ENCODE data around the gene OTOF.
"Not testable (repeated sequence)": the region's sequence is repeated elsewhere in the genome, so short reads cannot be mapped to it uniquely, and the experiment has no call there.

Gene OTOF

GRCh38 chr2:26469955-26470354 lies 8.0 kb downstream of the OTOF start:
- Histone ChIP-seq H3K9me2 (replicated peaks; ENCODE audit: insufficient read depth, low read length) (no peaks in the 10 kb centered on the region), H3K4me1 (ENCODE audit: low read length) (no peaks in the 10 kb centered on the region), H3K4me2 (ENCODE audit: low read depth, low read length) (no peak overlapping the region), H3F3A (ENCODE audit: insufficient read depth, low read length) (no peaks in the 10 kb centered on the region), H3K79me2 (ENCODE audit: low read length) (no peaks in the 10 kb centered on the region), H3K9me3 (replicated peaks; ENCODE audit: insufficient read depth, low read length) (no peaks in the 10 kb centered on the region), H4K20me1 (ENCODE audit: insufficient read depth, low read length) (no peaks in the 10 kb centered on the region), H3K27me3 (replicated peaks; ENCODE audit: insufficient read depth, low read length) (no peaks in the 10 kb centered on the region), H3K4me3 (ENCODE audit: low read length) (no peak overlapping the region), H3K36me3 (replicated peaks; ENCODE audit: insufficient read depth, low read length) (no peaks in the 10 kb centered on the region), H3K27ac (ENCODE audit: low read length) (no peak overlapping the region), H3K9ac (ENCODE audit: low read length) (no peak overlapping the region), H2AFZ (ENCODE audit: low read length) (no peak overlapping the region)
- DNase-seq, result no peak
- TF ChIP-seq EZH2phosphoT487 (IDR thresholded peaks at IDR 0.05; ENCODE audit: low read length), result no peak
- no peak for TF ChIP-seq EZH2 (optimal IDR thresholded peaks at IDR 0.05; ENCODE audit: low read depth, low read length)
- TF ChIP-seq, protein P1, sequence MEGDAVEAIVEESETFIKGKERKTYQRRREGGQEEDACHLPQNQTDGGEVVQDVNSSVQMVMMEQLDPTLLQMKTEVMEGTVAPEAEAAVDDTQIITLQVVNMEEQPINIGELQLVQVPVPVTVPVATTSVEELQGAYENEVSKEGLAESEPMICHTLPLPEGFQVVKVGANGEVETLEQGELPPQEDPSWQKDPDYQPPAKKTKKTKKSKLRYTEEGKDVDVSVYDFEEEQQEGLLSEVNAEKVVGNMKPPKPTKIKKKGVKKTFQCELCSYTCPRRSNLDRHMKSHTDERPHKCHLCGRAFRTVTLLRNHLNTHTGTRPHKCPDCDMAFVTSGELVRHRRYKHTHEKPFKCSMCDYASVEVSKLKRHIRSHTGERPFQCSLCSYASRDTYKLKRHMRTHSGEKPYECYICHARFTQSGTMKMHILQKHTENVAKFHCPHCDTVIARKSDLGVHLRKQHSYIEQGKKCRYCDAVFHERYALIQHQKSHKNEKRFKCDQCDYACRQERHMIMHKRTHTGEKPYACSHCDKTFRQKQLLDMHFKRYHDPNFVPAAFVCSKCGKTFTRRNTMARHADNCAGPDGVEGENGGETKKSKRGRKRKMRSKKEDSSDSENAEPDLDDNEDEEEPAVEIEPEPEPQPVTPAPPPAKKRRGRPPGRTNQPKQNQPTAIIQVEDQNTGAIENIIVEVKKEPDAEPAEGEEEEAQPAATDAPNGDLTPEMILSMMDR (IDR thresholded peaks at IDR 0.05; ENCODE audit: low read length), result no peak

DNA sequence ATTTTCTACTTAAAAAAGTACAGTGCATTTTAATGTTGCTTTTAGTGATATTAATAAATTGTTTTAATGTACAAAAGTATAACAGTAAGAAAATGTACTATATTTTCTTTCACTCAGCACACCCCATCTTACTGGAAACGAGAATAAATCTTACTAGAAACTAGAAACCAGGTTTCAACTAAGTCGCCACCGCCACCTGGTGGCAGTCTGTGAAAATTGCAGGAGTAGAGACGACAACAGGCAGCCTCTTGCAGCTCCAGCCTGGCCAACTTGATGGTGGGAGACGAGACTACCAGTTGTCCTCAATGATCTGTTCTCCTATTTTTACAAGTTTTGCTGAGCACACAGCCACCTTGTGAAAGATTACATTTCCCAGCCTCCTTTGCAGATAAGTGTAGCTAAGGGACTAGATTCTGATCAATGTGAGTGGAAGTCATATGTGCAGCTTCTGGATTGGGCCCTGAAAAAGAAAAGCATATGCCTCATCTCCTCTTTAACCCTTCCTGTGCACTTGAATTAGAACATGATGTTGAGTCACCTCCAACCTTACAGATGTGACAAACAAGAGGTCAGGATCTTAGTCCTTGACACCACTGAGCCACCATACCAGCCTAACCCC lies 8.7 kb downstream of the OTOF start:
- Histone ChIP-seq H3K27ac (ENCODE audit: low read length) (no peak overlapping the region), H4K20me1 (ENCODE audit: insufficient read depth, low read length) (no peaks in the 10 kb centered on the region), H3K4me2 (ENCODE audit: low read depth, low read length) (no peak overlapping the region), H3K9me2 (replicated peaks; ENCODE audit: insufficient read depth, low read length) (no peaks in the 10 kb centered on the region), H3K79me2 (ENCODE audit: low read length) (no peaks in the 10 kb centered on the region), H3K9me3 (replicated peaks; ENCODE audit: insufficient read depth, low read length) (no peaks in the 10 kb centered on the region), H3K4me1 (ENCODE audit: low read length) (no peaks in the 10 kb centered on the region), H3K36me3 (replicated peaks; ENCODE audit: insufficient read depth, low read length) (no peaks in the 10 kb centered on the region), H2AFZ (ENCODE audit: low read length) (no peak overlapping the region), H3K4me3 (ENCODE audit: low read length) (no peak overlapping the region), H3K27me3 (replicated peaks; ENCODE audit: insufficient read depth, low read length) (no peaks in the 10 kb centered on the region), H3F3A (ENCODE audit: insufficient read depth, low read length) (no peaks in the 10 kb centered on the region), H3K9ac (ENCODE audit: low read length) (no peak overlapping the region)
- peak; percentile 84 for DNase-seq
- TF ChIP-seq EZH2 (optimal IDR thresholded peaks at IDR 0.05; ENCODE audit: low read depth, low read length), result no peak
- TF ChIP-seq, protein P1 (IDR thresholded peaks at IDR 0.05; ENCODE audit: low read length), result peak; percentile 90

DNA sequence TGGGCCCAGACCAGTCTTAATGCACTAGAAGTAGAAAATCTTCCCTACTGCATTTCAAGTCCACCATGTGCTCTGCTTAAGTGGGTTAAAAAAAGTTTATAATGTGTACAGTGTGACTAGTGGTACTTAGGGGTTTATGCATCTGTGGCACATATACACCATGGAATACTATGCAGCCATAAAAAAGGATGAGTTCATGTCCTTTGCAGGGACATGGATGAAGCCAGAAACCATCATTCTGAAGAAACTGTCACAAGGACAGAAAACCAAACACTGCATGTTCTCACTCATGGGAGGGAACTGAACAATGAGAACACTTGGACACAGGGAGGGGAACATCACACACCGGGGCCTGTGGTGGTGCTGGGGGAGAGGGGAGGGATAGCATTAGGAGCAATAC lies 9.4 kb downstream of the OTOF start:
- H3K27ac ChIP-seq (ENCODE audit: low read length); H3K9me2 ChIP-seq (replicated peaks; ENCODE audit: insufficient read depth, low read length); H2AFZ ChIP-seq (ENCODE audit: low read length); H3F3A ChIP-seq (ENCODE audit: insufficient read depth, low read length); H3K9ac ChIP-seq (ENCODE audit: low read length); H3K27me3 ChIP-seq (replicated peaks; ENCODE audit: insufficient read depth, low read length); H3K4me3 ChIP-seq (ENCODE audit: low read length); DNase-seq; H4K20me1 ChIP-seq (ENCODE audit: insufficient read depth, low read length); H3K4me2 ChIP-seq (ENCODE audit: low read depth, low read length); H3K79me2 ChIP-seq (ENCODE audit: low read length); H3K4me1 ChIP-seq (ENCODE audit: low read length); H3K9me3 ChIP-seq (replicated peaks; ENCODE audit: insufficient read depth, low read length); H3K36me3 ChIP-seq (replicated peaks; ENCODE audit: insufficient read depth, low read length): not testable (repeated sequence)

- no peaks in the 10 kb centered on the region for H4K20me1 ChIP-seq (ENCODE audit: insufficient read depth, low read length)
- TF ChIP-seq EZH2phosphoT487 (IDR thresholded peaks at IDR 0.05; ENCODE audit: low read length) (no peak), EZH2 (optimal IDR thresholded peaks at IDR 0.05; ENCODE audit: low read depth, low read length) (no peak)
- TF ChIP-seq, protein P1 (IDR thresholded peaks at IDR 0.05; ENCODE audit: low read length), result no peak
- no peak overlapping the region for H3K27ac ChIP-seq (ENCODE audit: low read length)
- H3K4me3 ChIP-seq (ENCODE audit: low read length), result no peak overlapping the region
- H3F3A ChIP-seq (ENCODE audit: insufficient read depth, low read length), result no peaks in the 10 kb centered on the region
- no peak overlapping the region for H3K4me2 ChIP-seq (ENCODE audit: low read depth, low read length)
- H3K9ac ChIP-seq (ENCODE audit: low read length), result no peak overlapping the region
- DNase-seq, result no peak
- H2AFZ ChIP-seq (ENCODE audit: low read length), result no peak overlapping the region
- H3K4me1 ChIP-seq (ENCODE audit: low read length), result no peaks in the 10 kb centered on the region
- no peaks in the 10 kb centered on the region for H3K9me2 ChIP-seq (replicated peaks; ENCODE audit: insufficient read depth, low read length)
- H3K79me2 ChIP-seq (ENCODE audit: low read length), result no peaks in the 10 kb centered on the region
- no peaks in the 10 kb centered on the region for H3K36me3 ChIP-seq (replicated peaks; ENCODE audit: insufficient read depth, low read length)
- H3K9me3 ChIP-seq (replicated peaks; ENCODE audit: insufficient read depth, low read length), result no peaks in the 10 kb centered on the region
- H3K27me3 ChIP-seq (replicated peaks; ENCODE audit: insufficient read depth, low read length), result no peaks in the 10 kb centered on the region
Observed at GRCh38 chr2:26466662-26467310, 11.1 kb downstream of the OTOF start.

All from MM.1S (cell line).